HG03460 (cell line): ENCODE measurements around the gene FOXN3.

Source experiments
- ATAC-seq: cut with Tn5 transposase; IDR thresholded peaks from one replicate; pipeline ENCODE4 v1.9.1; 2021; ENCODE audit not compliant: unreplicated experiment

FOXN3 gene

GRCh38 chr14:89411976-89412375 lies 5.1 kb downstream of the FOXN3 start:
- no peak for ATAC-seq

GRCh38 chr14:89409961-89410360 lies 7.1 kb downstream of the FOXN3 start:
- no peak for ATAC-seq

GRCh38 chr14:89408907-89409700 lies 7.9 kb downstream of the FOXN3 start:
- no peak for ATAC-seq

GRCh38 chr14:89407856-89408255 lies 9.2 kb downstream of the FOXN3 start:
- no peak for ATAC-seq

- ATAC-seq: no peak
Observed at GRCh38 chr14:89406941-89407340, 10.1 kb downstream of the FOXN3 start.

GRCh38 chr14:89406361-89406760 lies 10.7 kb downstream of the FOXN3 start:
- no peak for ATAC-seq

- ATAC-seq: no peak
Observed at GRCh38 chr14:89405712-89406111, 11.3 kb downstream of the FOXN3 start.

- no peak for ATAC-seq
Observed at GRCh38 chr14:89402363-89402762, 14.7 kb downstream of the FOXN3 start.

- ATAC-seq: no peak
Observed at GRCh38 chr14:89401761-89402160, 15.3 kb downstream of the FOXN3 start.

- no peak for ATAC-seq
Observed at GRCh38 chr14:89401241-89401640, 15.8 kb downstream of the FOXN3 start.

- no peak for ATAC-seq
Observed at GRCh38 chr14:89400529-89400928, 16.5 kb downstream of the FOXN3 start.

GRCh38 chr14:89399594-89400068 lies 17.4 kb downstream of the FOXN3 start:
- ATAC-seq: no peak

- ATAC-seq: no peak
Observed at GRCh38 chr14:89399157-89399556, 17.9 kb downstream of the FOXN3 start.

- ATAC-seq: no peak
Observed at GRCh38 chr14:89397569-89398230, 19.3 kb downstream of the FOXN3 start.

GRCh38 chr14:89394972-89395371 lies 22.1 kb downstream of the FOXN3 start:
- ATAC-seq: no peak

GRCh38 chr14:89393222-89393745 lies 23.7 kb downstream of the FOXN3 start:
- no peak for ATAC-seq

GRCh38 chr14:89392181-89392580 lies 24.9 kb downstream of the FOXN3 start:
- no peak for ATAC-seq

GRCh38 chr14:89391556-89391955 lies 25.5 kb downstream of the FOXN3 start:
- ATAC-seq: no peak

- no peak for ATAC-seq
Observed at GRCh38 chr14:89391123-89391522, 25.9 kb downstream of the FOXN3 start.

- no peak for ATAC-seq
Observed at GRCh38 chr14:89388853-89389252, 28.2 kb downstream of the FOXN3 start.

- ATAC-seq: no peak
Observed at GRCh38 chr14:89387922-89388685, 28.9 kb downstream of the FOXN3 start.
